Liver (tissue), 9 donors: Measurements from ENCODE around the gene APP. TPM values are rescaled to one million over a fixed set of nuclear protein-coding genes. Genes with fewer than 3 reads are reported as not detected.

Experiments used
- DNase-seq: peaks from one replicate; pipeline ENCODE4 v3.0.0-alpha.2; 2017; ENCODE audit warnings: low spot score
- H3K27ac ChIP-seq, 2 donors: one replicate each; pipeline ENCODE4 v1.7.0; 2013; ENCODE audit warnings: inconsistent platforms in 2 of 2, low read length in 2 of 2, control low read depth in 1 of 2, low read depth in 1 of 2, mild to moderate bottlenecking in 1 of 2
- H3K27me3 ChIP-seq, 4 donors: one replicate each; pipeline versions ENCODE4 v1.6.1 to v1.7.0; 2013; ENCODE audit warnings: low read length in 3 of 4, inconsistent platforms in 1 of 4, mild to moderate bottlenecking in 1 of 4, moderate library complexity in 1 of 4; ENCODE audit not compliant: control insufficient read depth in 4 of 4, insufficient read depth in 4 of 4
- H3K36me3 ChIP-seq, 4 donors: one replicate each; pipeline versions ENCODE4 v1.6.1 to v1.7.0; 2013; ENCODE audit warnings: low read length in 3 of 4, mild to moderate bottlenecking in 3 of 4, low read depth in 1 of 4, moderate library complexity in 1 of 4; ENCODE audit not compliant: control insufficient read depth in 4 of 4, insufficient read depth in 3 of 4
- H3K4me1 ChIP-seq, 4 donors: one replicate each; pipeline versions ENCODE4 v1.6.1 to v1.7.0; 2013; ENCODE audit warnings: low read length in 3 of 4, mild to moderate bottlenecking in 3 of 4, moderate library complexity in 1 of 4; ENCODE audit not compliant: control insufficient read depth in 4 of 4, insufficient read depth in 4 of 4
- H3K4me3 ChIP-seq, 3 donors: one replicate each; pipeline versions ENCODE4 v1.6.1 to v1.7.0; 2013; ENCODE audit warnings: low read length in 3 of 3, control low read depth in 1 of 3, low read depth in 1 of 3, mild to moderate bottlenecking in 1 of 3
- H3K9ac ChIP-seq, 2 donors: one replicate each; pipeline ENCODE4 v1.7.0; 2013; ENCODE audit warnings: low read length in 2 of 2, mild to moderate bottlenecking in 2 of 2, moderate library complexity in 2 of 2, control low read depth in 1 of 2, low read depth in 1 of 2
- H3K9me3 ChIP-seq, 4 donors: one replicate each; pipeline versions ENCODE4 v1.6.1 to v1.7.0; 2013; ENCODE audit warnings: low read length in 3 of 4; ENCODE audit not compliant: control insufficient read depth in 4 of 4
- CTCF ChIP-seq: fragments of 150-350 bp; IDR thresholded peaks from 2 replicates; pipeline ENCODE4 v1.5.1; 2017; ENCODE audit warnings: improper control_type of control experiment, low read depth, low read length; ENCODE audit not compliant: missing input control
- FOXA2 ChIP-seq: IDR thresholded peaks from 2 replicates; pipeline ENCODE4 v1.6.1; 2016; ENCODE audit warnings: antibody characterized with exemption
- GABPA ChIP-seq, 2 donors: IDR thresholded peaks in 1 of 2; conservative IDR thresholded peaks in 1 of 2; 2 replicates each; pipeline ENCODE4 v1.6.1; 2016; ENCODE audit warnings: antibody characterized with exemption in 2 of 2, mild to moderate bottlenecking in 1 of 2, moderate library complexity in 1 of 2
- REST ChIP-seq: IDR thresholded peaks from 2 replicates; pipeline ENCODE4 v1.6.1; 2016; ENCODE audit warnings: antibody characterized with exemption, mild to moderate bottlenecking
- RXRA ChIP-seq, 2 donors: IDR thresholded peaks; 2 replicates each; pipeline ENCODE4 v1.6.1; 2017 to 2018; ENCODE audit warnings: antibody characterized with exemption in 2 of 2, mild to moderate bottlenecking in 1 of 2
- SP1 ChIP-seq: IDR thresholded peaks from 2 replicates; pipeline ENCODE4 v1.6.1; 2018; ENCODE audit warnings: antibody characterized with exemption, mild to moderate bottlenecking
- ZBTB33 ChIP-seq: IDR thresholded peaks from 2 replicates; pipeline ENCODE4 v1.6.1; 2016; ENCODE audit warnings: antibody characterized with exemption
- WGBS: extraction: QIAGEN DNeasy Blood & Tissue Kit; methylation state at CpG from one replicate; pipeline ENCODE4 v1.1.7; 2013; 5-methylcytosine and 5-hydroxymethylcytosine counted together
- polyA plus RNA-seq, 2 donors: library from polyadenylated mRNA; stranded (reverse) in 1 of 2; unstranded in 1 of 2; fragments of 200-250 nt in 1 of 2; fragments of >200 nt in 1 of 2; fragmentation: Nextera tagmentation in 1 of 2; extraction: Ambion mirVana in 1 of 2; gene quantifications; one replicate each; pipeline versions ENCODE4 v1.2.1 to v1.2.3, GENCODE V29; 2013 to 2015
- total RNA-seq, 2 donors: library from RNA; depleted of rRNA; stranded (reverse); fragments of >200 nt; gene quantifications; one replicate each; pipeline ENCODE4 v1.2.3, GENCODE V29; 2014
- TF ChIP-seq, protein P1 (sequence below): IDR thresholded peaks from 2 replicates; pipeline ENCODE4 v1.6.1; 2016; ENCODE audit warnings: antibody characterized with exemption
- donor health status: healthy.
- donor health status: healthy.
- donor health status: healthy.
- donor health status: healthy.
- donor health status: healthy.

Gene APP
- total and polyA plus RNA-seq, 4 donors, result 24.9 to 201 (median 111) TPM

GRCh38 chr21:26125433-26126167 is 45.0 kb downstream of the APP start (continued):
- no peak for TF ChIP-seq CTCF

GRCh38 chr21:26124896-26125295 is 45.7 kb downstream of the APP start:
- no peak for DNase-seq
- Histone ChIP-seq H3K4me3 (no peak overlapping the region), H3K4me1 (peaks cover 4 to 37% (median 13%) of the 10 kb centered on the region in 4 donors), H3K9ac (no peak overlapping the region), H3K27me3 (no peaks in the 10 kb centered on the region), H3K36me3 (no peaks in the 10 kb centered on the region), H3K27ac (peak overlapping the region; percentile 2 to 61), H3K9me3 (no peaks in the 10 kb centered on the region)
- 45% methylated on average over 7 of the region's 7 CpGs for WGBS
- TF ChIP-seq RXRA (IDR thresholded peaks at IDR 0.05), result no peak

DNA sequence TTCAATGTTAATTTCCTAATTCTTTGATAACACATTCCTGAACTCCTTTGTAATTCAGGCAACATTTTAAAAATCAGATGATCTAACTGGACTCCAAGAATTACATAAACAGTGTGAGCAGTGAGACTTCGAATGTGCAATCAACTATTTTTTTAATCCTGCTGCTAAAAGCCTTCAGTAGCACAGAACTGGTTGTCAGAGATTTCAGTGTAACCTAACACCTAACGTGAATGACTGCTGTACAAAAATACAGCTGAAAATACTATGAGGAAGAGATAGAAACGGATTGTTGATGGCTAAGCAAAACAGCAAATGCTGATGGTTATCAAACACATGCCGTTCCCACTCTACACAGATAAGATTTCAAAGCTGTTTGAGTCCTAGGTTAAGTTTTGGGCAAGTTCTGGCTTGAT is 46.1 kb downstream of the APP start:
- WGBS, result 12% methylated on average over 4 of the region's 4 CpGs
- no peaks in the 10 kb centered on the region for H3K36me3 ChIP-seq
- H3K4me3 ChIP-seq, result no peak overlapping the region
- H3K27ac ChIP-seq, result peak overlapping the region; percentile 2 to 61
- no peaks in the 10 kb centered on the region for H3K9me3 ChIP-seq
- TF ChIP-seq ZBTB33 (no peak), GABPA (IDR thresholded peaks at IDR 0.05 in 1 of 2, conservative IDR thresholded peaks at IDR 0.05 in 1 of 2) (no peak), SP1 (no peak), FOXA2 (no peak), REST (no peak), CTCF (no peak)
- TF ChIP-seq, protein P1, sequence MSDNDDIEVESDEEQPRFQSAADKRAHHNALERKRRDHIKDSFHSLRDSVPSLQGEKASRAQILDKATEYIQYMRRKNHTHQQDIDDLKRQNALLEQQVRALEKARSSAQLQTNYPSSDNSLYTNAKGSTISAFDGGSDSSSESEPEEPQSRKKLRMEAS, result no peak
- DNase-seq, result no peak
- no peak overlapping the region for H3K9ac ChIP-seq
- peaks cover 4 to 37% (median 13%) of the 10 kb centered on the region in 4 donors for H3K4me1 ChIP-seq
- no peaks in the 10 kb centered on the region for H3K27me3 ChIP-seq
